SK-N-SH (cell line): ENCODE measurements around the gene DLL4.
A peak's percentile ranks its signal among the peaks of the same experiment; 100 is the strongest.

Experiments
- CTCF ChIP-seq: fragments of 200-600 bp; sonication (generic); IDR thresholded peaks from 2 replicates; pipeline ENCODE4 v1.6.1; 2017; ENCODE audit warnings: antibody characterized with exemption, mild to moderate bottlenecking, moderate library complexity
- EP300 ChIP-seq, 2 experiments: IDR thresholded peaks; 2 replicates each; pipeline versions ENCODE4 v1.4.0 to v1.6.1; 2012; ENCODE audit warnings: borderline replicate concordance in 1 of 2, low read depth in 1 of 2, low read length in 1 of 2
- MEF2A ChIP-seq: IDR thresholded peaks from 2 replicates; pipeline ENCODE4 v1.4.0; 2012; ENCODE audit warnings: low read depth, borderline replicate concordance
- NRF1 ChIP-seq: IDR thresholded peaks from 2 replicates; pipeline ENCODE4 v1.6.1; 2012; ENCODE audit warnings: low read depth, mild to moderate bottlenecking, low read length
- TF ChIP-seq, protein P1 (sequence below): IDR thresholded peaks from 2 replicates; pipeline ENCODE4 v1.6.1; 2012; ENCODE audit warnings: mild to moderate bottlenecking, low read depth, low read length, moderate library complexity

GRCh38 chr15:40930430-40931299, 1.5 kb downstream of the DLL4 start:
- TF ChIP-seq NRF1, result no peak
- TF ChIP-seq, protein P1, sequence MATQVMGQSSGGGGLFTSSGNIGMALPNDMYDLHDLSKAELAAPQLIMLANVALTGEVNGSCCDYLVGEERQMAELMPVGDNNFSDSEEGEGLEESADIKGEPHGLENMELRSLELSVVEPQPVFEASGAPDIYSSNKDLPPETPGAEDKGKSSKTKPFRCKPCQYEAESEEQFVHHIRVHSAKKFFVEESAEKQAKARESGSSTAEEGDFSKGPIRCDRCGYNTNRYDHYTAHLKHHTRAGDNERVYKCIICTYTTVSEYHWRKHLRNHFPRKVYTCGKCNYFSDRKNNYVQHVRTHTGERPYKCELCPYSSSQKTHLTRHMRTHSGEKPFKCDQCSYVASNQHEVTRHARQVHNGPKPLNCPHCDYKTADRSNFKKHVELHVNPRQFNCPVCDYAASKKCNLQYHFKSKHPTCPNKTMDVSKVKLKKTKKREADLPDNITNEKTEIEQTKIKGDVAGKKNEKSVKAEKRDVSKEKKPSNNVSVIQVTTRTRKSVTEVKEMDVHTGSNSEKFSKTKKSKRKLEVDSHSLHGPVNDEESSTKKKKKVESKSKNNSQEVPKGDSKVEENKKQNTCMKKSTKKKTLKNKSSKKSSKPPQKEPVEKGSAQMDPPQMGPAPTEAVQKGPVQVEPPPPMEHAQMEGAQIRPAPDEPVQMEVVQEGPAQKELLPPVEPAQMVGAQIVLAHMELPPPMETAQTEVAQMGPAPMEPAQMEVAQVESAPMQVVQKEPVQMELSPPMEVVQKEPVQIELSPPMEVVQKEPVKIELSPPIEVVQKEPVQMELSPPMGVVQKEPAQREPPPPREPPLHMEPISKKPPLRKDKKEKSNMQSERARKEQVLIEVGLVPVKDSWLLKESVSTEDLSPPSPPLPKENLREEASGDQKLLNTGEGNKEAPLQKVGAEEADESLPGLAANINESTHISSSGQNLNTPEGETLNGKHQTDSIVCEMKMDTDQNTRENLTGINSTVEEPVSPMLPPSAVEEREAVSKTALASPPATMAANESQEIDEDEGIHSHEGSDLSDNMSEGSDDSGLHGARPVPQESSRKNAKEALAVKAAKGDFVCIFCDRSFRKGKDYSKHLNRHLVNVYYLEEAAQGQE, result no peak
- no peak for TF ChIP-seq EP300 (IDR thresholded peaks at IDR 0.05; ENCODE audit: borderline replicate concordance in 1 of 2, low read depth in 1 of 2, low read length in 1 of 2)
- peak; percentile 63 for TF ChIP-seq CTCF
- no peak for TF ChIP-seq MEF2A
